ENCODE data around the gene MED7.
"Not testable (repeated sequence)": the region's sequence is repeated elsewhere in the genome, so short reads cannot be mapped to it uniquely, and the experiment has no call there.

MED7 gene

GRCh38 chr5:157142317-157143126 lies at the start of gene MED7:
Gene MED7, minus strand, starts transcription at chr5:157142865. Its CDS starts 3,434 bp downstream, at chr5:157139431.
- peak; percentile 90 for DNase-seq

GRCh38 chr5:157189223-157189622 lies 46.6 kb upstream of the MED7 start:
- no peak for DNase-seq

- no peak for DNase-seq
Measured at GRCh38 chr5:157188270-157188669, 45.6 kb upstream of the MED7 start.

GRCh38 chr5:157187046-157187754 lies 44.5 kb upstream of the MED7 start:
- no peak for DNase-seq

- no peak for DNase-seq
Measured at GRCh38 chr5:157186309-157187045, 43.8 kb upstream of the MED7 start.

GRCh38 chr5:157185122-157185521 lies 42.5 kb upstream of the MED7 start:
- DNase-seq: not testable (repeated sequence)

- DNase-seq: no peak
Measured at GRCh38 chr5:157184117-157184670, 41.5 kb upstream of the MED7 start.

- DNase-seq: no peak
Measured at GRCh38 chr5:157182143-157182757, 39.6 kb upstream of the MED7 start.

- no peak for DNase-seq
Measured at GRCh38 chr5:157180374-157181264, 38.0 kb upstream of the MED7 start, which contains the start of gene ITK. Gene ITK, plus strand, starts transcription at chr5:157180840. Its CDS starts 138 bp downstream, at chr5:157180978.

- no peak for DNase-seq
Measured at GRCh38 chr5:157178966-157179365, 36.3 kb upstream of the MED7 start.

GRCh38 chr5:157177953-157178352 lies 35.3 kb upstream of the MED7 start:
- DNase-seq: no peak

- DNase-seq: no peak
Measured at GRCh38 chr5:157175071-157175612, 32.5 kb upstream of the MED7 start.

GRCh38 chr5:157172403-157172802 lies 29.7 kb upstream of the MED7 start:
- DNase-seq: no peak

- DNase-seq: no peak
Measured at GRCh38 chr5:157168286-157168685, 25.6 kb upstream of the MED7 start.

- DNase-seq: no peak
Measured at GRCh38 chr5:157167214-157167621, 24.6 kb upstream of the MED7 start.

- no peak for DNase-seq
Measured at GRCh38 chr5:157166214-157167213, 23.8 kb upstream of the MED7 start, which contains the start of gene GARIN3. Gene GARIN3, minus strand, starts transcription at chr5:157166264. Its CDS starts 96 bp downstream, at chr5:157166168.

GRCh38 chr5:157165668-157166067 lies 23.0 kb upstream of the MED7 start:
- no peak for DNase-seq

- DNase-seq: no peak
Measured at GRCh38 chr5:157165261-157165660, 22.6 kb upstream of the MED7 start.

GRCh38 chr5:157164521-157164920 lies 21.9 kb upstream of the MED7 start:
- DNase-seq: no peak

All from GF-D8 (cell line).